ENCODE data around the gene SLC4A5. TPM values are rescaled to one million over a fixed set of nuclear protein-coding genes. Genes with fewer than 3 reads are reported as not detected.

The SLC4A5 gene, protein sequence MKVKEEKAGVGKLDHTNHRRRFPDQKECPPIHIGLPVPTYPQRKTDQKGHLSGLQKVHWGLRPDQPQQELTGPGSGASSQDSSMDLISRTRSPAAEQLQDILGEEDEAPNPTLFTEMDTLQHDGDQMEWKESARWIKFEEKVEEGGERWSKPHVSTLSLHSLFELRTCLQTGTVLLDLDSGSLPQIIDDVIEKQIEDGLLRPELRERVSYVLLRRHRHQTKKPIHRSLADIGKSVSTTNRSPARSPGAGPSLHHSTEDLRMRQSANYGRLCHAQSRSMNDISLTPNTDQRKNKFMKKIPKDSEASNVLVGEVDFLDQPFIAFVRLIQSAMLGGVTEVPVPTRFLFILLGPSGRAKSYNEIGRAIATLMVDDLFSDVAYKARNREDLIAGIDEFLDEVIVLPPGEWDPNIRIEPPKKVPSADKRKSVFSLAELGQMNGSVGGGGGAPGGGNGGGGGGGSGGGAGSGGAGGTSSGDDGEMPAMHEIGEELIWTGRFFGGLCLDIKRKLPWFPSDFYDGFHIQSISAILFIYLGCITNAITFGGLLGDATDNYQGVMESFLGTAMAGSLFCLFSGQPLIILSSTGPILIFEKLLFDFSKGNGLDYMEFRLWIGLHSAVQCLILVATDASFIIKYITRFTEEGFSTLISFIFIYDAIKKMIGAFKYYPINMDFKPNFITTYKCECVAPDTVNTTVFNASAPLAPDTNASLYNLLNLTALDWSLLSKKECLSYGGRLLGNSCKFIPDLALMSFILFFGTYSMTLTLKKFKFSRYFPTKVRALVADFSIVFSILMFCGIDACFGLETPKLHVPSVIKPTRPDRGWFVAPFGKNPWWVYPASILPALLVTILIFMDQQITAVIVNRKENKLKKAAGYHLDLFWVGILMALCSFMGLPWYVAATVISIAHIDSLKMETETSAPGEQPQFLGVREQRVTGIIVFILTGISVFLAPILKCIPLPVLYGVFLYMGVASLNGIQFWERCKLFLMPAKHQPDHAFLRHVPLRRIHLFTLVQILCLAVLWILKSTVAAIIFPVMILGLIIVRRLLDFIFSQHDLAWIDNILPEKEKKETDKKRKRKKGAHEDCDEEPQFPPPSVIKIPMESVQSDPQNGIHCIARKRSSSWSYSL
- 0.36 and 2.7 TPM in 2 replicates for total RNA-seq

- H2AFZ ChIP-seq (ENCODE audit: low read length) = no peak within 1 kb of the TSS
- no peaks in the 10 kb centered on the region for H3K36me3 ChIP-seq (ENCODE audit: insufficient read depth, low read length)
Measured at GRCh38 chr2:74343316-74343715, at the start of gene SLC4A5. Gene SLC4A5, minus strand, starts transcription at chr2:74343416. Its CDS starts 28,393 bp downstream, at chr2:74315023.

GRCh38 chr2:74392449-74392743, 49.2 kb upstream of the SLC4A5 start:
- Histone ChIP-seq H3K27ac (ENCODE audit: low read depth, low read length) (no peak overlapping the region), H3K27me3 (ENCODE audit: insufficient read depth, low read length) (no peaks in the 10 kb centered on the region), H2AFZ (ENCODE audit: low read length) (peak overlapping the region; percentile 92), H3K79me2 (ENCODE audit: insufficient read depth, low read length) (peaks cover 45% of the 10 kb centered on the region), H3K36me3 (ENCODE audit: insufficient read depth, low read length) (no peaks in the 10 kb centered on the region), H3K9me3 (ENCODE audit: low read depth, low read length) (no peaks in the 10 kb centered on the region), H4K20me1 (ENCODE audit: insufficient read depth, low read length) (peaks cover 24% of the 10 kb centered on the region), H3K4me3 (ENCODE audit: insufficient read depth, low read length) (peak overlapping the region; percentile 93), H3K4me2 (ENCODE audit: insufficient read depth, low read length) (peak overlapping the region; percentile 97), H3K4me1 (ENCODE audit: insufficient read depth, low read length) (peaks cover 21% of the 10 kb centered on the region)
- DNase-seq (ENCODE audit: insufficient read length, low spot score, missing footprints) = no peak
- TF ChIP-seq, protein P1, sequence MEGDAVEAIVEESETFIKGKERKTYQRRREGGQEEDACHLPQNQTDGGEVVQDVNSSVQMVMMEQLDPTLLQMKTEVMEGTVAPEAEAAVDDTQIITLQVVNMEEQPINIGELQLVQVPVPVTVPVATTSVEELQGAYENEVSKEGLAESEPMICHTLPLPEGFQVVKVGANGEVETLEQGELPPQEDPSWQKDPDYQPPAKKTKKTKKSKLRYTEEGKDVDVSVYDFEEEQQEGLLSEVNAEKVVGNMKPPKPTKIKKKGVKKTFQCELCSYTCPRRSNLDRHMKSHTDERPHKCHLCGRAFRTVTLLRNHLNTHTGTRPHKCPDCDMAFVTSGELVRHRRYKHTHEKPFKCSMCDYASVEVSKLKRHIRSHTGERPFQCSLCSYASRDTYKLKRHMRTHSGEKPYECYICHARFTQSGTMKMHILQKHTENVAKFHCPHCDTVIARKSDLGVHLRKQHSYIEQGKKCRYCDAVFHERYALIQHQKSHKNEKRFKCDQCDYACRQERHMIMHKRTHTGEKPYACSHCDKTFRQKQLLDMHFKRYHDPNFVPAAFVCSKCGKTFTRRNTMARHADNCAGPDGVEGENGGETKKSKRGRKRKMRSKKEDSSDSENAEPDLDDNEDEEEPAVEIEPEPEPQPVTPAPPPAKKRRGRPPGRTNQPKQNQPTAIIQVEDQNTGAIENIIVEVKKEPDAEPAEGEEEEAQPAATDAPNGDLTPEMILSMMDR (IDR thresholded peaks at IDR 0.05; ENCODE audit: extremely low read depth, low read depth, low read length) = no peak

More at GRCh38 chr2:74343316-74343715, at the start of gene SLC4A5:
- Histone ChIP-seq H3K9me3 (ENCODE audit: low read depth, low read length) (no peaks in the 10 kb centered on the region), H3K4me2 (ENCODE audit: insufficient read depth, low read length) (no peak within 1 kb of the TSS), H4K20me1 (ENCODE audit: insufficient read depth, low read length) (no peaks in the 10 kb centered on the region), H3K4me1 (ENCODE audit: insufficient read depth, low read length) (no peaks in the 10 kb centered on the region), H3K27ac (ENCODE audit: low read depth, low read length) (no peak within 1 kb of the TSS), H3K27me3 (ENCODE audit: insufficient read depth, low read length) (peaks cover 4% of the 10 kb centered on the region), H3K4me3 (ENCODE audit: insufficient read depth, low read length) (no peak within 1 kb of the TSS), H3K79me2 (ENCODE audit: insufficient read depth, low read length) (no peaks in the 10 kb centered on the region)
- no peak for DNase-seq (ENCODE audit: insufficient read length, low spot score, missing footprints)
- TF ChIP-seq, protein P1 (IDR thresholded peaks at IDR 0.05; ENCODE audit: extremely low read depth, low read depth, low read length) = no peak

DNA sequence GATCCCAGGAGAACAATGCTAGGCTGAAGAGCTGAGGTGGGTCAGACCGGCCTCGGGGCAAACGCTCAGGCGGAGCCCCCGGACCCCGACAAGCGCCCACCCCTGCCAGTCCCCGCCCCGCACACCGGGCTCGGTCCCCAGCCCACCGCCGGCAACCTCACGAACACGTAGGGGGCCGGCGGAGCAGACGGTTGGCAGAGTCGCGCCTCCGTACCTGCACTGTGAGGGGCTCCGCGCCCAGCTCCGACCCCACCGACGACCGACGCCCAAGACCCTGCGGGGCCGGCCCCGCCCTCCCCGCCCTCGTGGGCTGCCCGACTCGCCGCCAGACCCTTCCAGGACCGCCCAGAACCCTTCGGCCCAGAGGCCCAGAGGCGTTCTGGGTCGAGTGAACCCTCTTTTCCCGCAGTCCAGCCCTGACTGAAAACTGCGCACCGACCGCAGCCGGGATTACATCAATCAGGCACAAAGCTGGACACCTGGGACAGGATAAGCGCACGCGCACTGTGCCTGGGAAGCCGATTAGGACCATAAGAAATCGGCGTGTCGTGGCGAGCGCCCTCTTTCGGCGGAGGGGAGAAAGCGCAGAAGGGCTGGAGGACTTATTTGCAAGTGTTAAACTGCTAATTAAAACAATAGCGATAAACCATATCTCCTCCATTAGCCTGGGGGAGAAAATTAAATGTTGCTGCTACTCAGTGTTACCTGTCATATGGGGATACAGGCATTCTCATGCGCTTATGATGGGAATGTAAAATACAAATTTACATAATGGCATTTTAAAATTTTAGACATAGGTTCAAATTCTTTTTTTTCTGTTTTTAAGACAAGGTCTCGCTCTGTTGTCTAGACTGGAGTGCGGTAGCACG, 48.6 kb upstream of the SLC4A5 start:
- no peaks in the 10 kb centered on the region for H3K36me3 ChIP-seq (ENCODE audit: insufficient read depth, low read length)
- no peaks in the 10 kb centered on the region for H3K9me3 ChIP-seq (ENCODE audit: low read depth, low read length)
- peak overlapping the region; percentile 97 for H3K4me2 ChIP-seq (ENCODE audit: insufficient read depth, low read length)
- DNase-seq (ENCODE audit: insufficient read length, low spot score, missing footprints) = peak; percentile 94
- peak overlapping the region; percentile 93 for H3K4me3 ChIP-seq (ENCODE audit: insufficient read depth, low read length)
- H3K27ac ChIP-seq (ENCODE audit: low read depth, low read length) = peak overlapping the region; percentile 95
- TF ChIP-seq, protein P1 (IDR thresholded peaks at IDR 0.05; ENCODE audit: extremely low read depth, low read depth, low read length) = peak; percentile 99
- H4K20me1 ChIP-seq (ENCODE audit: insufficient read depth, low read length) = peaks cover 28% of the 10 kb centered on the region
- H3K27me3 ChIP-seq (ENCODE audit: insufficient read depth, low read length) = no peaks in the 10 kb centered on the region
- peak overlapping the region; percentile 92 for H2AFZ ChIP-seq (ENCODE audit: low read length)
- H3K4me1 ChIP-seq (ENCODE audit: insufficient read depth, low read length) = peaks cover 27% of the 10 kb centered on the region
- H3K79me2 ChIP-seq (ENCODE audit: insufficient read depth, low read length) = peaks cover 51% of the 10 kb centered on the region

Data from osteoblast (primary cell).